Spleen (tissue), 7 donors: Measurements from ENCODE around the gene TMCC1.
"Not testable (repeated sequence)": the region's sequence is repeated elsewhere in the genome, so short reads cannot be mapped to it uniquely, and the experiment has no call there.

ENCODE experiments used
- POLR2A ChIP-seq, 3 donors: fragments of 450-650 bp; IDR thresholded peaks; one replicate each; pipeline ENCODE4 v1.5.1; 2017; ENCODE audit warnings: antibody characterized with exemption in 3 of 3, mild to moderate bottlenecking in 1 of 3
- POLR2AphosphoS5 ChIP-seq, 3 donors: sonication (generic); formaldehyde crosslinking; IDR thresholded peaks; one replicate each; pipeline ENCODE4 v1.5.1; 2017; ENCODE audit warnings: antibody characterized with exemption in 3 of 3
- TF ChIP-seq, protein P1 (sequence below), 11 experiments: fragments of 200-600 bp in 7 of 11; fragments of 450-650 bp in 4 of 11; sonication (generic) in 4 of 11; IDR thresholded peaks in 8 of 11; conservative IDR thresholded peaks in 3 of 11; 1 replicate in 7 of 11; 2 replicates in 4 of 11; pipeline versions ENCODE4 v1.4.0 to v1.8.0; 2016 to 2021; ENCODE audit warnings: antibody characterized with exemption in 11 of 11, inconsistent platforms in 4 of 11, mild to moderate bottlenecking in 1 of 11
- donor health status: DM: no; HTN: no; CAD: no; lungs with moderate emphysema.
- donor health status: DM: no; HTN: no; CAD: no.
- donor health status: DM: no; HTN: no; CAD: no.

DNA sequence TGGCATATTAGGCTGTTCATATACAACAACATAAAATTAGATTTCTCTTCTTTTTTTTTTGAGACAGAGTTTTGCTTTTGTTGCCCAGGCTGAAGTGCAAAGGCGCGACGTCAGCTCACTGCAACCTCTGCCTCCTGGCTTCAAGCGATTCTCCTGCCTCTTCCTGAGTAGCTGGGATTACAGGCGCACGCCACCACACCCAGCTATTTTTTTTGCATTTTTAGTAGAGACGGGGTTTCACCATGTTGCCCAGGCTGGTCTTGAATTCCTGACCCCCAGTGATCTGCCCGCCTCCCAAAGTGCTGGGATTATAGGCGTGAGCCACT, 218.8 kb downstream of the TMCC1 start:
- TF ChIP-seq, protein P1, sequence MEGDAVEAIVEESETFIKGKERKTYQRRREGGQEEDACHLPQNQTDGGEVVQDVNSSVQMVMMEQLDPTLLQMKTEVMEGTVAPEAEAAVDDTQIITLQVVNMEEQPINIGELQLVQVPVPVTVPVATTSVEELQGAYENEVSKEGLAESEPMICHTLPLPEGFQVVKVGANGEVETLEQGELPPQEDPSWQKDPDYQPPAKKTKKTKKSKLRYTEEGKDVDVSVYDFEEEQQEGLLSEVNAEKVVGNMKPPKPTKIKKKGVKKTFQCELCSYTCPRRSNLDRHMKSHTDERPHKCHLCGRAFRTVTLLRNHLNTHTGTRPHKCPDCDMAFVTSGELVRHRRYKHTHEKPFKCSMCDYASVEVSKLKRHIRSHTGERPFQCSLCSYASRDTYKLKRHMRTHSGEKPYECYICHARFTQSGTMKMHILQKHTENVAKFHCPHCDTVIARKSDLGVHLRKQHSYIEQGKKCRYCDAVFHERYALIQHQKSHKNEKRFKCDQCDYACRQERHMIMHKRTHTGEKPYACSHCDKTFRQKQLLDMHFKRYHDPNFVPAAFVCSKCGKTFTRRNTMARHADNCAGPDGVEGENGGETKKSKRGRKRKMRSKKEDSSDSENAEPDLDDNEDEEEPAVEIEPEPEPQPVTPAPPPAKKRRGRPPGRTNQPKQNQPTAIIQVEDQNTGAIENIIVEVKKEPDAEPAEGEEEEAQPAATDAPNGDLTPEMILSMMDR (IDR thresholded peaks at IDR 0.05 in 8 of 11, conservative IDR thresholded peaks at IDR 0.05 in 3 of 11): not testable (repeated sequence)
- TF ChIP-seq POLR2A, POLR2AphosphoS5 (IDR thresholded peaks at IDR 0.05): not testable (repeated sequence)
